HepG2 (cell line): ENCODE data around the gene TMEM165. TPM values are rescaled to one million over a fixed set of nuclear protein-coding genes. Genes with fewer than 3 reads are reported as not detected.

Experiments used
- DNMT3B ChIP-seq: conservative IDR thresholded peaks from 2 replicates; pipeline ENCODE4 v1.6.1; 2016; ENCODE audit warnings: missing biosample characterization, control low read depth
- EP300 ChIP-seq, 3 experiments: sonication (generic) in 1 of 3; formaldehyde crosslinking in 1 of 3; IDR thresholded peaks; 2 replicates each; pipeline versions ENCODE4 v1.5.1 to v1.6.1; 2011 to 2020; ENCODE audit warnings: low read depth in 2 of 3, low read length in 2 of 3, borderline replicate concordance in 1 of 3, improper control_type of control experiment in 1 of 3, mild to moderate bottlenecking in 1 of 3, missing genetic modification reagents in 1 of 3, moderate library complexity in 1 of 3
- GABPA ChIP-seq, 2 experiments: IDR thresholded peaks; 2 replicates each; pipeline ENCODE4 v1.6.1; 2011 to 2016; ENCODE audit warnings: low read depth in 2 of 2, low read length in 1 of 2, missing biosample characterization in 1 of 2, missing genetic modification characterization in 1 of 2
- HNRNPL ChIP-seq: fragments of 200-400 bp; formaldehyde crosslinking; IDR thresholded peaks from 2 replicates; pipeline ENCODE4 v1.6.1; 2017; ENCODE audit warnings: mild to moderate bottlenecking, low read depth, low read length
- MIXL1 ChIP-seq: IDR thresholded peaks from 2 replicates; pipeline ENCODE4 v1.6.1; 2016
- MZF1 ChIP-seq: sonication (generic); formaldehyde crosslinking; IDR thresholded peaks from 2 replicates; pipeline ENCODE4 v1.8.1; 2023; ENCODE audit warnings: mild to moderate bottlenecking, missing genetic modification reagents, borderline replicate concordance
- NFYC ChIP-seq: IDR thresholded peaks from 2 replicates; pipeline ENCODE4 v1.6.1; 2016; ENCODE audit warnings: missing genetic modification reagents, missing compliant biosample characterization
- PTBP1 ChIP-seq: fragments of 200-400 bp; formaldehyde crosslinking; IDR thresholded peaks from 2 replicates; pipeline ENCODE4 v1.6.1; 2018; ENCODE audit warnings: low read length, low read depth; ENCODE audit not compliant: poor library complexity, severe bottlenecking
- RAD21 ChIP-seq: fragments of 450-650 bp; formaldehyde crosslinking; IDR thresholded peaks from 2 replicates; pipeline ENCODE4 v1.5.0; 2020; ENCODE audit warnings: mild to moderate bottlenecking
- SMAD3 ChIP-seq: sonication (generic); formaldehyde crosslinking; IDR thresholded peaks from 2 replicates; pipeline ENCODE4 v1.4.0; 2020; ENCODE audit warnings: missing genetic modification reagents
- ZMYM3 ChIP-seq: sonication (generic); formaldehyde crosslinking; IDR thresholded peaks from 2 replicates; pipeline ENCODE4 v1.5.1; 2020; ENCODE audit warnings: mild to moderate bottlenecking, missing genetic modification reagents
- ZNF441 ChIP-seq: sonication (generic); formaldehyde crosslinking; IDR thresholded peaks from 2 replicates; pipeline ENCODE4 v1.7.0; 2021; ENCODE audit warnings: missing genetic modification reagents, borderline replicate concordance
- ZNF660 ChIP-seq: sonication (generic); formaldehyde crosslinking; IDR thresholded peaks from 2 replicates; pipeline ENCODE4 v1.5.1; 2020; ENCODE audit warnings: mild to moderate bottlenecking, low read depth, missing genetic modification reagents, borderline replicate concordance
- ZNF766 ChIP-seq: sonication (generic); formaldehyde crosslinking; IDR thresholded peaks from 2 replicates; pipeline ENCODE4 v1.5.0; 2020; ENCODE audit warnings: missing genetic modification reagents, borderline replicate concordance
- polyA plus RNA-seq, 8 experiments: library from polyadenylated mRNA; depleted of rRNA in 3 of 8; stranded (reverse) in 7 of 8; unstranded in 1 of 8; fragments of >200 nt; fragmentation: Illumina TruSeq in 4 of 8; extraction: Trizol in 4 of 8; gene quantifications; 2 replicates each; pipeline versions ENCODE4 v1.2.1 to v1.2.3, GENCODE V29; 2011 to 2016; ENCODE audit warnings: low read depth in 4 of 8, missing spikeins in 1 of 8, mixed read lengths in 1 of 8; ENCODE audit not compliant: insufficient read depth in 1 of 8
- total RNA-seq, 5 experiments: library from RNA; depleted of rRNA; stranded (reverse); fragments of >200 nt; fragmentation: Illumina TruSeq; extraction: Trizol; gene quantifications; 2 replicates each; pipeline ENCODE4 v1.2.3, GENCODE V29; 2016; ENCODE audit warnings: low read depth in 1 of 5
- TF ChIP-seq, protein P1 (sequence below): sonication (generic); formaldehyde crosslinking; IDR thresholded peaks from 2 replicates; pipeline ENCODE4 v1.4.0; 2020; ENCODE audit warnings: mild to moderate bottlenecking, missing genetic modification reagents, borderline replicate concordance
- TF ChIP-seq, protein P2 (sequence below): sonication (generic); formaldehyde crosslinking; IDR thresholded peaks from 2 replicates; pipeline ENCODE4 v1.5.0; 2020; ENCODE audit warnings: missing genetic modification reagents
- TF ChIP-seq, protein P3 (sequence below): sonication (generic); formaldehyde crosslinking; IDR thresholded peaks from 2 replicates; pipeline ENCODE4 v1.4.0; 2020; ENCODE audit warnings: missing genetic modification reagents, borderline replicate concordance
- TF ChIP-seq, protein P4 (sequence below): sonication (generic); formaldehyde crosslinking; IDR thresholded peaks from 2 replicates; pipeline ENCODE4 v1.4.0; 2020; ENCODE audit warnings: missing genetic modification reagents

TMEM165 gene
- total and polyA plus RNA-seq, 2 of the 13 experiments (the other 11 are each of a cell fraction or from before 2014, with no cell fraction given): 54.6 to 103 TPM

DNA sequence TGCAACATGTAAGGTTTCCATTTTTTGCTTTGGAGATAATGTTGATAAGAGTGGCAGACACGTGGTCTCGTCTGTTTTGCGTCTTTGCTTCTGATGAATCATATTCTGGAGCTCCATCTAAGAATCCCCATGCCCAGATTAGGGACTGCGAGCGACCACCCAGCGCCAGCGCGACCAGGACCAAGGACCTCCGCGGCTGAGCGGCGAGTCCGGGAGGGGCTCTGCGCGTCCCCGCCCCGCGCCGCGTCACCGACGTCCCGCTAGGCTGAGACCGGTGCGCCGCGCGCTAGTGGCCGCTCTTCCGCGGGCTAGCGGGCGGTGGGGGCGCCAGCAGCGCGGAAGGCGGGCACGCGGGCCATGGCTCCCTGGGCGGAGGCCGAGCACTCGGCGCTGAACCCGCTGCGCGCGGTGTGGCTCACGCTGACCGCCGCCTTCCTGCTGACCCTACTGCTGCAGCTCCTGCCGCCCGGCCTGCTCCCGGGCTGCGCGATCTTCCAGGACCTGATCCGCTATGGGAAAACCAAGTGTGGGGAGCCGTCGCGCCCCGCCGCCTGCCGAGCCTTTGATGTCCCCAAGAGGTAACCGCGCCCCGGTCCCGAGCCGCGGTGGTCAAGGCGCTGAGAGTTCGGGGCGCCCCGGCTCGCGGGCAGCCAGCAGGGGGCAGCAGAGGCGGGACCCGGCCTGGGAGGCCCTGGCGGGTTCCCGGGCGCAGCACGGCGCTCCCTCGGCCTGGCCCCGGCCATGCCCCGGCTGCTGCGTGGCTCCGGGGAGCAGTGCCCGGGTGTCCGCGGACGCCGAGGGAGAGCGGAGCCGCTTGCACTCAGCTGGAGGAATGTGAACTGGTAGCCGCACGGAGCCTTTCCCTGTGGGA lies 49.5 kb upstream of the TMEM165 start, which contains the start of gene SRD5A3 (continued):
- TF ChIP-seq ZNF766 (no peak), SMAD3 (no peak), GABPA (IDR thresholded peaks at IDR 0.05; ENCODE audit: low read depth, low read length) (no peak), GABPA (CRISPR knock-in tag; IDR thresholded peaks at IDR 0.05; ENCODE audit: low read depth) (no peak), ZNF660 (CRISPR knock-in tag) (no peak), EP300 (IDR thresholded peaks at IDR 0.05; ENCODE audit: low read depth in 2 of 2, low read length in 2 of 2) (0 out of 4 replicates have a peak, but pooled peaks of 1 of the 2 experiments have one; percentile 44), EP300 (CRISPR knock-in tag; IDR thresholded peaks at IDR 0.05; ENCODE audit: borderline replicate concordance) (0 out of 2 replicates have a peak, but pooled peaks have one; percentile 14), ZNF441 (CRISPR knock-in tag) (peak; percentile 44; the same call in 1 of the 2 replicates), MZF1 (CRISPR knock-in tag) (no peak), ZMYM3 (CRISPR knock-in tag) (0 out of 2 replicates have a peak, but pooled peaks have one; percentile 8), HNRNPL (no peak), DNMT3B (CRISPR knock-in tag) (no peak), PTBP1 (no peak), RAD21 (peak; percentile 93), NFYC (CRISPR knock-in tag) (no peak), MIXL1 (no peak)
- TF ChIP-seq, protein P1, sequence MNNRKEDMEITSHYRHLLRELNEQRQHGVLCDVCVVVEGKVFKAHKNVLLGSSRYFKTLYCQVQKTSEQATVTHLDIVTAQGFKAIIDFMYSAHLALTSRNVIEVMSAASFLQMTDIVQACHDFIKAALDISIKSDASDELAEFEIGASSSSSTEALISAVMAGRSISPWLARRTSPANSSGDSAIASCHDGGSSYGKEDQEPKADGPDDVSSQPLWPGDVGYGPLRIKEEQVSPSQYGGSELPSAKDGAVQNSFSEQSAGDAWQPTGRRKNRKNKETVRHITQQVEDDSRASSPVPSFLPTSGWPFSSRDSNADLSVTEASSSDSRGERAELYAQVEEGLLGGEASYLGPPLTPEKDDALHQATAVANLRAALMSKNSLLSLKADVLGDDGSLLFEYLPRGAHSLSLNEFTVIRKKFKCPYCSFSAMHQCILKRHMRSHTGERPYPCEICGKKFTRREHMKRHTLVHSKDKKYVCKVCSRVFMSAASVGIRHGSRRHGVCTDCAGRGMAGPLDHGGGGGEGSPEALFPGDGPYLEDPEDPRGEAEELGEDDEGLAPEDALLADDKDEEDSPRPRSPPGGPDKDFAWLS (CRISPR knock-in tag): no peak
- TF ChIP-seq, protein P2, sequence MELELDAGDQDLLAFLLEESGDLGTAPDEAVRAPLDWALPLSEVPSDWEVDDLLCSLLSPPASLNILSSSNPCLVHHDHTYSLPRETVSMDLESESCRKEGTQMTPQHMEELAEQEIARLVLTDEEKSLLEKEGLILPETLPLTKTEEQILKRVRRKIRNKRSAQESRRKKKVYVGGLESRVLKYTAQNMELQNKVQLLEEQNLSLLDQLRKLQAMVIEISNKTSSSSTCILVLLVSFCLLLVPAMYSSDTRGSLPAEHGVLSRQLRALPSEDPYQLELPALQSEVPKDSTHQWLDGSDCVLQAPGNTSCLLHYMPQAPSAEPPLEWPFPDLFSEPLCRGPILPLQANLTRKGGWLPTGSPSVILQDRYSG (CRISPR knock-in tag): peak; percentile 80
- TF ChIP-seq, protein P3, sequence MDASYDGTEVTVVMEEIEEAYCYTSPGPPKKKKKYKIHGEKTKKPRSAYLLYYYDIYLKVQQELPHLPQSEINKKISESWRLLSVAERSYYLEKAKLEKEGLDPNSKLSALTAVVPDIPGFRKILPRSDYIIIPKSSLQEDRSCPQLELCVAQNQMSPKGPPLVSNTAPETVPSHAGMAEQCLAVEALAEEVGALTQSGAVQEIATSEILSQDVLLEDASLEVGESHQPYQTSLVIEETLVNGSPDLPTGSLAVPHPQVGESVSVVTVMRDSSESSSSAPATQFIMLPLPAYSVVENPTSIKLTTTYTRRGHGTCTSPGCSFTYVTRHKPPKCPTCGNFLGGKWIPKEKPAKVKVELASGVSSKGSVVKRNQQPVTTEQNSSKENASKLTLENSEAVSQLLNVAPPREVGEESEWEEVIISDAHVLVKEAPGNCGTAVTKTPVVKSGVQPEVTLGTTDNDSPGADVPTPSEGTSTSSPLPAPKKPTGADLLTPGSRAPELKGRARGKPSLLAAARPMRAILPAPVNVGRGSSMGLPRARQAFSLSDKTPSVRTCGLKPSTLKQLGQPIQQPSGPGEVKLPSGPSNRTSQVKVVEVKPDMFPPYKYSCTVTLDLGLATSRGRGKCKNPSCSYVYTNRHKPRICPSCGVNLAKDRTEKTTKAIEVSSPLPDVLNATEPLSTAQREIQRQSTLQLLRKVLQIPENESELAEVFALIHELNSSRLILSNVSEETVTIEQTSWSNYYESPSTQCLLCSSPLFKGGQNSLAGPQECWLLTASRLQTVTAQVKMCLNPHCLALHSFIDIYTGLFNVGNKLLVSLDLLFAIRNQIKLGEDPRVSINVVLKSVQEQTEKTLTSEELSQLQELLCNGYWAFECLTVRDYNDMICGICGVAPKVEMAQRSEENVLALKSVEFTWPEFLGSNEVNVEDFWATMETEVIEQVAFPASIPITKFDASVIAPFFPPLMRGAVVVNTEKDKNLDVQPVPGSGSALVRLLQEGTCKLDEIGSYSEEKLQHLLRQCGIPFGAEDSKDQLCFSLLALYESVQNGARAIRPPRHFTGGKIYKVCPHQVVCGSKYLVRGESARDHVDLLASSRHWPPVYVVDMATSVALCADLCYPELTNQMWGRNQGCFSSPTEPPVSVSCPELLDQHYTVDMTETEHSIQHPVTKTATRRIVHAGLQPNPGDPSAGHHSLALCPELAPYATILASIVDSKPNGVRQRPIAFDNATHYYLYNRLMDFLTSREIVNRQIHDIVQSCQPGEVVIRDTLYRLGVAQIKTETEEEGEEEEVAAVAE (CRISPR knock-in tag): 0 out of 2 replicates have a peak, but pooled peaks have one; percentile 7
- TF ChIP-seq, protein P4, sequence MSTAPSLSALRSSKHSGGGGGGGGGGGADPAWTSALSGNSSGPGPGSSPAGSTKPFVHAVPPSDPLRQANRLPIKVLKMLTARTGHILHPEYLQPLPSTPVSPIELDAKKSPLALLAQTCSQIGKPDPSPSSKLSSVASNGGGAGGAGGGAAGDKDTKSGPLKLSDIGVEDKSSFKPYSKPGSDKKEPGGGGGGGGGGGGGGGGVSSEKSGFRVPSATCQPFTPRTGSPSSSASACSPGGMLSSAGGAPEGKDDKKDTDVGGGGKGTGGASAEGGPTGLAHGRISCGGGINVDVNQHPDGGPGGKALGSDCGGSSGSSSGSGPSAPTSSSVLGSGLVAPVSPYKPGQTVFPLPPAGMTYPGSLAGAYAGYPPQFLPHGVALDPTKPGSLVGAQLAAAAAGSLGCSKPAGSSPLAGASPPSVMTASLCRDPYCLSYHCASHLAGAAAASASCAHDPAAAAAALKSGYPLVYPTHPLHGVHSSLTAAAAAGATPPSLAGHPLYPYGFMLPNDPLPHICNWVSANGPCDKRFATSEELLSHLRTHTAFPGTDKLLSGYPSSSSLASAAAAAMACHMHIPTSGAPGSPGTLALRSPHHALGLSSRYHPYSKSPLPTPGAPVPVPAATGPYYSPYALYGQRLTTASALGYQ: no peak
